Neutrophil (primary cell): ENCODE results near the gene FHL2.

Experiments
- H3K27ac ChIP-seq: fragments of 200-600 bp; sonication (generic); 2 replicates; pipeline ENCODE4 v1.5.1; 2016; ENCODE audit warnings: mild to moderate bottlenecking, moderate library complexity
- H3K27me3 ChIP-seq: fragments of 200-600 bp; sonication (generic); 2 replicates; pipeline ENCODE4 v1.6.0; 2016; ENCODE audit warnings: mild to moderate bottlenecking
- H3K36me3 ChIP-seq: fragments of 200-600 bp; sonication (generic); 2 replicates; pipeline ENCODE4 v1.5.1; 2017
- H3K4me1 ChIP-seq, 2 experiments: fragments of 200-600 bp in 1 of 2; sonication (generic) in 1 of 2; 1 replicate in 1 of 2; 2 replicates in 1 of 2; pipeline versions ENCODE4 v1.5.1 to v1.6.1; 2013 to 2016; ENCODE audit warnings: low read depth in 1 of 2, low read length in 1 of 2, mild to moderate bottlenecking in 1 of 2, moderate library complexity in 1 of 2; ENCODE audit not compliant: control insufficient read depth in 1 of 2, insufficient read depth in 1 of 2
- H3K4me3 ChIP-seq, 2 experiments: fragments of 200-600 bp in 1 of 2; sonication (generic) in 1 of 2; 1 replicate in 1 of 2; 2 replicates in 1 of 2; pipeline ENCODE4 v1.5.1; 2013 to 2016; ENCODE audit warnings: low read depth in 1 of 2, low read length in 1 of 2, mild to moderate bottlenecking in 1 of 2, moderate library complexity in 1 of 2
- H3K9me3 ChIP-seq: fragments of 200-600 bp; sonication (generic); 2 replicates; pipeline ENCODE4 v1.5.1; 2016
- CTCF ChIP-seq: fragments of 200-600 bp; sonication (generic); IDR thresholded peaks from 2 replicates; pipeline ENCODE4 v1.5.1; 2016; ENCODE audit warnings: antibody characterized with exemption

The FHL2 gene

GRCh38 chr2:105371810-105372209 is 27.0 kb downstream of the FHL2 start:
- Histone ChIP-seq H3K9me3 (no peaks in the 10 kb centered on the region), H3K27me3 (peaks cover 2% of the 10 kb centered on the region), H3K27ac (no peak overlapping the region), H3K36me3 (no peaks in the 10 kb centered on the region), H3K4me1 (no peaks in the 10 kb centered on the region), H3K4me3 (no peak overlapping the region)
- TF ChIP-seq CTCF: no peak

DNA sequence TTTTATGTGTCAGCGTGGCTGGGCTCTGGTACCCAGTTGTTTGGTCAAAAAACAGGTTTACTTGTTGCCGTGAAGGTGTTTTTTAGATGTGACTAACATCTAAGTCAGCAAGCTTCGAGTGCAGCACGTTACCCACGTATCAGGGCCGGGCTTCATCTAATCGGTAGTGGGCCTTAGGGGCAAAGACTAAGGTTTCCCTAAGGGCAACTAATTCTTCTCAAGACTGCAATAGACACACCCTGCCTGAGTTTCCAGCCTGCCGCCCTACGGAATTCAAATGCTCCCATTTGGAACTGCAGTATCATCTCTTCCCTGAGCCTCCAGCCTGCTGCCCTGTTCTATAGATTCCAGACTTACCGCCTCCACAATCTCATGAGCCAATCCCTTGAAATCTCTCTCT is 27.7 kb downstream of the FHL2 start:
- Histone ChIP-seq H3K9me3 (no peaks in the 10 kb centered on the region), H3K27me3 (no peaks in the 10 kb centered on the region), H3K4me3 (no peak overlapping the region), H3K36me3 (no peaks in the 10 kb centered on the region), H3K27ac (no peak overlapping the region), H3K4me1 (no peaks in the 10 kb centered on the region)
- no peak for TF ChIP-seq CTCF

DNA sequence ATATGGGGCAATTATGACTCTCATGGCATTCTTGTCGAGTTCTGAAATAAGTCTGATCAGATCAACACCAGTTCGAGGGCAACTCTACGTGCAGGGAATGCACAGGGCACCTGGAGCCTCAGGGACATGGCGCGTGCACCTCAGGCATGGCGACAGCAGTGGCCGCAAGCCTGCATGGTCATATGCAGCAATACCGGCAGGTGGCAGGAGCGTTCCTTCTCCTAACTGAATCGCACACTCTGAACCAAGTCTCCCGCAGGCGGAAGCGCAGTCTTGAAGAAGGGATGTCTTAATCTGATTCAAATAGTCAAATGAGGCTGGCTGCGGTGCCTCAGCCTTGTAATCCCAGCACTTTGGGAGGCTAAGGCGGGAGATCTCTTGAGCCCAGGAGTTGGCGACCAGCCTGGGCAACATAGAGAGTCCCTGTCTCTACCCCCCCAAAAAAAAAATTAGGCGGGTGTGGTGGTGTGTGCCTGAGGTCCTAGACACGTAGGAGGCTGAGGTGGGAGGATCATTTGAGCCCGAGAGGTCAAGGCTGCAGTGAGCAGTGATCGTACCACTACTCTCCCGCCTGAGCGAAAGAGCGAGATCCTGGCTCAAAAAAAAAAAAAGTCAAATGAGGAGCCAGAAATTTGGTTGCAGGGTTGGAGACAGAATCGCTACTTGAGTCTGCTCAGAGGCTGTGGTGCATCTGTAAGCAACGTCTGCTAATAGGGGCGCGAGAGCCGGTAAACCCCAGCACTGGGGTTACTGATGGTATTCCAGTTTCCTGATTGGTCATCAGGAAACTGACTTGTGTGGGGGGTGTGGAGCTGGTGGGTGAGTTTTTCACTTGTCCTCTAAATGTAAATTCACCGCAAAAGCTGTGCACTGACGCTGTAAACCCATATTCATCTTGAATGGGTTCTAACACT is 28.8 kb downstream of the FHL2 start:
- Histone ChIP-seq H3K27ac (no peak overlapping the region), H3K36me3 (no peaks in the 10 kb centered on the region), H3K4me1 (no peaks in the 10 kb centered on the region), H3K4me3 (no peak overlapping the region), H3K27me3 (no peaks in the 10 kb centered on the region), H3K9me3 (no peaks in the 10 kb centered on the region)
- peak; percentile 56 for TF ChIP-seq CTCF

DNA sequence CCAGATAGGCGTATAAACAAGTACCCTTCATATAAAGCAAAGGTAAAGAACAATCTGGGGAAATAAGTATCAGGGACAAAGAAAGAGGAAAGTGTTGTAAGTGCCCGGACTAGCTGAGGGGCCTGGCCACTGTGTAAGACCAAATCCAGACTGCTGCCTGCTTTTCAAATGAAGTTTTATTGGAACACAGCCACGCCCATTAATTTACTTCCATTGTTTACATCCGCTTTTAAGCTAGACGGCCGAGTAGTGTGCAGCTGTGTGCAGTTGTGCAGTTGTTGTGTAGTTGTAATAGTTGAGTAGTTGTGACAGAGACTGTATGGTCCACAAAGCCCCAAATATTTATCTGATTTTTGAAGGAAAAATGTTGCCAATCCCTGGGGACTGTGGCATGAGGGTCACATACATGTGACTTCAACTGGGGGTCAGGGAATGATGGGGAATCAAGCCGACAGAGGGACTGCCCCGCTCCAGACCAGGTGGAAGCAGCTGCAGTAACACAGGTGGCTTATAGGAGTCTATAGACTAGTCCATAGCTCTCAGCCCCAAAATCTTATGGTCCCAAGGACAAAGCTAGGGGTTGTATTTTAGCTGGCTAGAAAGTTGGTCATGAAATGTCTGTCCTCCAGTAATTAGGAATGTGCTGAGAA is 30.0 kb downstream of the FHL2 start:
- Histone ChIP-seq H3K4me1 (no peaks in the 10 kb centered on the region), H3K27ac (no peak overlapping the region), H3K36me3 (no peaks in the 10 kb centered on the region), H3K27me3 (no peaks in the 10 kb centered on the region), H3K9me3 (no peaks in the 10 kb centered on the region), H3K4me3 (no peak overlapping the region)
- no peak for TF ChIP-seq CTCF

DNA sequence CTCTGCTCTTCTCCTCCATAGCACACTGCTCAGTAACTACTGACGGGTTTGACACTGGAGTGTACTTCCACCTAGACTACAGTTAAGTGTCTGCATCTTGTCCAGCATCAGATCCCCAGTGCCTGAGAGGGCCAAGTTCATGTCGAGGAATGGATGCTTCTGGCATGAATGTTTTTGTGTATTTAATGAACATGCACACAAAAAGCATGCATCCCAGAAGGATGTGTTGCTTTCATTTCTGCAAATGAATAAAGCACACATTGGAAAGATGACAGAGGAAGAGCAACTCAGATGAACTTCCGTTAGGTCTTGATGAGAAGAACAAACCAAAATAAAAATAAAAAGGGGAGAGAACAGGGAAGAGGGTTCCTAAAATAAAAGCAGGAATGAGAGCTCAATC is 33.6 kb downstream of the FHL2 start:
- no peak overlapping the region for H3K27ac ChIP-seq
- H3K27me3 ChIP-seq: peaks cover 11% of the 10 kb centered on the region
- no peak for TF ChIP-seq CTCF
- peaks cover 15% of the 10 kb centered on the region for H3K36me3 ChIP-seq
- H3K4me3 ChIP-seq: no peak overlapping the region
- H3K9me3 ChIP-seq: no peaks in the 10 kb centered on the region
- H3K4me1 ChIP-seq: no peaks in the 10 kb centered on the region
